D721Med (cell line): ENCODE data around the gene GPBP1L1.

Experiments
- DNase-seq: peaks from one replicate; pipeline ENCODE4 v3.0.0; 2011; ENCODE audit warnings: low spot score; ENCODE audit not compliant: insufficient read length
- FAIRE-seq: peaks from 2 replicates; lab custom pipeline; 2011; peaks lifted over from hg19 to GRCh38; lab: Jason Lieb, UNC
- CTCF ChIP-seq: IDR thresholded peaks from 2 replicates; pipeline ENCODE4 v1.5.1; 2012; ENCODE audit warnings: mild to moderate bottlenecking, control low read depth; ENCODE audit not compliant: insufficient read depth; ENCODE audit errors: missing control alignments

GPBP1L1 gene

GRCh38 chr1:45620588-45621500, 65.5 kb downstream of the GPBP1L1 start:
- DNase-seq (no peak), FAIRE-seq (no peak)
- TF ChIP-seq CTCF: no peak

- FAIRE-seq: no peak
- no peak for DNase-seq
- TF ChIP-seq CTCF: no peak
Measured at GRCh38 chr1:45619149-45619921, 67.0 kb downstream of the GPBP1L1 start.

- no peak for TF ChIP-seq CTCF
- no peak for FAIRE-seq
- DNase-seq: no peak
Measured at GRCh38 chr1:45617618-45618017, 68.7 kb downstream of the GPBP1L1 start.

- no peak for TF ChIP-seq CTCF
- DNase-seq: no peak
- no peak for FAIRE-seq
Measured at GRCh38 chr1:45615885-45616284, 70.4 kb downstream of the GPBP1L1 start.

- TF ChIP-seq CTCF: no peak
- DNase-seq (no peak), FAIRE-seq (no peak)
Measured at GRCh38 chr1:45612941-45613579, 73.3 kb downstream of the GPBP1L1 start.

- FAIRE-seq (no peak), DNase-seq (no peak)
- TF ChIP-seq CTCF: no peak
Measured at GRCh38 chr1:45610589-45611226, 75.6 kb downstream of the GPBP1L1 start.
